ENCODE data around the gene FAM107A. TPM values are rescaled to one million over a fixed set of nuclear protein-coding genes. Genes with fewer than 3 reads are reported as not detected.

The FAM107A gene
- total RNA-seq, 1 experiment from 2014 or later = not detected

GRCh38 chr3:58623478-58623877, 46.3 kb upstream of the FAM107A start:
- Mint-ChIP-seq H3K36me3 (ENCODE audit: insufficient read depth, unreplicated experiment) (no peaks in the 10 kb centered on the region), H3K4me3 (ENCODE audit: unreplicated experiment) (no peak overlapping the region), H3K27ac (ENCODE audit: low read depth, unreplicated experiment) (no peak overlapping the region), H3K4me1 (ENCODE audit: insufficient read depth, unreplicated experiment) (peaks cover 5% of the 10 kb centered on the region), H3K27me3 (ENCODE audit: insufficient read depth, unreplicated experiment) (no peaks in the 10 kb centered on the region), H3K9me3 (ENCODE audit: unreplicated experiment) (no peaks in the 10 kb centered on the region)
- CTCF ChIA-PET = interaction anchor here (0.6 to 14.9 kb wide), 5 partner anchors 8 to 151 kb away, joined by 3 to 358 read pairs (median 4); partner anchors contain the start of gene FAM107A
- no peak for DNase-seq (ENCODE audit: unreplicated experiment)
- intact Hi-C loops (cut with micrococcal nuclease) = no loop called here
- POLR2A ChIA-PET = no interaction called here
- TF ChIP-seq, protein P1, sequence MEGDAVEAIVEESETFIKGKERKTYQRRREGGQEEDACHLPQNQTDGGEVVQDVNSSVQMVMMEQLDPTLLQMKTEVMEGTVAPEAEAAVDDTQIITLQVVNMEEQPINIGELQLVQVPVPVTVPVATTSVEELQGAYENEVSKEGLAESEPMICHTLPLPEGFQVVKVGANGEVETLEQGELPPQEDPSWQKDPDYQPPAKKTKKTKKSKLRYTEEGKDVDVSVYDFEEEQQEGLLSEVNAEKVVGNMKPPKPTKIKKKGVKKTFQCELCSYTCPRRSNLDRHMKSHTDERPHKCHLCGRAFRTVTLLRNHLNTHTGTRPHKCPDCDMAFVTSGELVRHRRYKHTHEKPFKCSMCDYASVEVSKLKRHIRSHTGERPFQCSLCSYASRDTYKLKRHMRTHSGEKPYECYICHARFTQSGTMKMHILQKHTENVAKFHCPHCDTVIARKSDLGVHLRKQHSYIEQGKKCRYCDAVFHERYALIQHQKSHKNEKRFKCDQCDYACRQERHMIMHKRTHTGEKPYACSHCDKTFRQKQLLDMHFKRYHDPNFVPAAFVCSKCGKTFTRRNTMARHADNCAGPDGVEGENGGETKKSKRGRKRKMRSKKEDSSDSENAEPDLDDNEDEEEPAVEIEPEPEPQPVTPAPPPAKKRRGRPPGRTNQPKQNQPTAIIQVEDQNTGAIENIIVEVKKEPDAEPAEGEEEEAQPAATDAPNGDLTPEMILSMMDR (IDR thresholded peaks at IDR 0.05; ENCODE audit: unreplicated experiment) = no peak
- no TSS peak for BruUV-seq (replicated peaks)

DNA sequence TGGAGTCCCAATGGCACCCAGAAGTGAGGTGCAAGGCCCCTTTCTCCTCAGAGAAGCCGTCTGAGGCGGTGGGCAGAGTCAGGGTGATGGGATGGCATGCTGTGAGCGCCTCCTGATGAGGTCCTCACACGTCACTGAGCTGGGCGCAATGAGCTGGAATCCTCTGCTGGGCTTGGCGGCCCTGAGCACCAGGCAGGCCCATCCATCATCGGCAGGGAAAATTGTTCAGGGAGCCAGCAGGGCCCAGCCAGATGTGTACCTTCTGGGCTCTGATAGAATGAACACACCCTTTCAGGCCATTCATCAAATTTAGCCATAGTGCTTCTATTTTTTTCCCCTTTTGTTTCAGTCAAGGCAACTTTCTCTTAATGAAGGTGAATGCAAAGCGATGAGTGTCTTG, 45.7 kb upstream of the FAM107A start:
- Mint-ChIP-seq H3K4me3 (ENCODE audit: unreplicated experiment) (no peak overlapping the region), H3K4me1 (ENCODE audit: insufficient read depth, unreplicated experiment) (peaks cover 5% of the 10 kb centered on the region), H3K27ac (ENCODE audit: low read depth, unreplicated experiment) (no peak overlapping the region), H3K9me3 (ENCODE audit: unreplicated experiment) (no peaks in the 10 kb centered on the region), H3K27me3 (ENCODE audit: insufficient read depth, unreplicated experiment) (no peaks in the 10 kb centered on the region), H3K36me3 (ENCODE audit: insufficient read depth, unreplicated experiment) (no peaks in the 10 kb centered on the region)
- BruUV-seq (replicated peaks) = no TSS peak
- TF ChIP-seq, protein P1 (IDR thresholded peaks at IDR 0.05; ENCODE audit: unreplicated experiment) = no peak
- no peak for DNase-seq (ENCODE audit: unreplicated experiment)
- ChIA-PET CTCF (interaction anchor here (0.7 to 14.9 kb wide), 4 partner anchors 8 to 593 kb away, joined by 3 to 358 read pairs (median 24); partner anchors contain the start of gene FAM107A), POLR2A (no interaction called here)
- intact Hi-C loops (cut with micrococcal nuclease) = no loop called here

GRCh38 chr3:58622436-58622835, 45.2 kb upstream of the FAM107A start:
- H3K4me3 Mint-ChIP-seq (ENCODE audit: unreplicated experiment) = no peak overlapping the region
- H3K27me3 Mint-ChIP-seq (ENCODE audit: insufficient read depth, unreplicated experiment) = no peaks in the 10 kb centered on the region
- TF ChIP-seq, protein P1 (IDR thresholded peaks at IDR 0.05; ENCODE audit: unreplicated experiment) = no peak
- H3K27ac Mint-ChIP-seq (ENCODE audit: low read depth, unreplicated experiment) = no peak overlapping the region
- no peak for DNase-seq (ENCODE audit: unreplicated experiment)
- no peaks in the 10 kb centered on the region for H3K36me3 Mint-ChIP-seq (ENCODE audit: insufficient read depth, unreplicated experiment)
- peaks cover under 1% of the 10 kb centered on the region for H3K4me1 Mint-ChIP-seq (ENCODE audit: insufficient read depth, unreplicated experiment)
- POLR2A ChIA-PET = interaction anchor here (0.6 to 1.0 kb wide), 2 partner anchors 8 to 423 kb away, joined by 3 read pairs; no protein-coding TSS in a partner anchor
- CTCF ChIA-PET = interaction anchor here (0.7 to 14.9 kb wide), 3 partner anchors 9 to 593 kb away, joined by 3 to 358 read pairs (median 44); partner anchors contain the start of gene FAM107A
- no TSS peak for BruUV-seq (replicated peaks)
- intact Hi-C loops (cut with micrococcal nuclease) = no loop called here
- no peaks in the 10 kb centered on the region for H3K9me3 Mint-ChIP-seq (ENCODE audit: unreplicated experiment)

DNA sequence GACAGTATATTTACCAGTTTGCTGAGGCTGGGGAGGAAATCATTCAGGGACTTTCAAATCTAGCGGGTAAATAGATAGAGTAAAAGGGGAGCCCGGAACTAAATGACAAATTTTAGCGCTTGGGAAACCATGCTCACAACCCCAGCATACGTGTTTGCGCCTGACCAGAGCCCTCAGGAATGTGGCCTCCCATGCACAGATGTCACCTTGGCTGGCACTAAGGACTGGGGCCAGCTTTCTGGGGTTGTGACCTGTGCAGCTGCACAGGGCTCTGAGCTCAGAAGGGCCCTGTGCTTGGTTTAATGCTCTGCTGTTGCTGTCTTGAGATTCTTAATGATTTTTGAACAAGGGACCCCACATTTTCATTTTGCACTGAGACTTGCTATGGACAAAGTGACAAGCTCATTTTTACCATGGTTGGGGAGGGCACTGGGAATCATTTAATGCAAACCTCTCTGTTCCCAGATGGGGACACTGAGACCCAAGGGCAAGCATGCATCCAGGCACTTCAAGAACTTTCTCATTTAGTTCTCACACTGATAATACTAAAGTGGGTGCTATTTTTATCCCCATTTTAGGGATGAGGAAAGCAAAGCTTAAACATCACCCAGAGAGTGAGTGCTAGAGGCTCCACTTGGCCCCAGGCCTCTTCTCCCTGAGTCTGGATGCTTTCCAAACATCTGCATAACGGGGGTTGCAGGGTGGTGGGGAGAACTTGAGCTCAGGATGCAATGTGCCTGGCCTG, 44.1 kb upstream of the FAM107A start:
- H3K27ac Mint-ChIP-seq (ENCODE audit: low read depth, unreplicated experiment) = no peak overlapping the region
- intact Hi-C loops (cut with micrococcal nuclease) = no loop called here
- no peak for DNase-seq (ENCODE audit: unreplicated experiment)
- CTCF ChIA-PET = interaction anchor here (0.6 to 14.9 kb wide), 5 partner anchors 10 to 850 kb away, joined by 3 to 358 read pairs (median 4); partner anchors contain the start of gene FAM107A
- POLR2A ChIA-PET = interaction anchor here (1.0 kb wide), 1 partner anchor 9 kb away, joined by 3 read pairs; no protein-coding TSS in a partner anchor
- H3K27me3 Mint-ChIP-seq (ENCODE audit: insufficient read depth, unreplicated experiment) = no peaks in the 10 kb centered on the region
- no peaks in the 10 kb centered on the region for H3K4me1 Mint-ChIP-seq (ENCODE audit: insufficient read depth, unreplicated experiment)
- no peaks in the 10 kb centered on the region for H3K36me3 Mint-ChIP-seq (ENCODE audit: insufficient read depth, unreplicated experiment)
- no TSS peak for BruUV-seq (replicated peaks)
- H3K9me3 Mint-ChIP-seq (ENCODE audit: unreplicated experiment) = no peaks in the 10 kb centered on the region
- TF ChIP-seq, protein P1 (IDR thresholded peaks at IDR 0.05; ENCODE audit: unreplicated experiment) = no peak
- H3K4me3 Mint-ChIP-seq (ENCODE audit: unreplicated experiment) = no peak overlapping the region
